KMS-11 (cell line): Measurements from ENCODE around the gene GPR176.

Source experiments
- H2AFZ ChIP-seq: fragments of 200-600 bp; sonication (generic); 2 replicates; pipeline ENCODE4 v1.6.1; 2016; ENCODE audit warnings: antibody characterized with exemption, mixed run types, low read depth
- H3K27ac ChIP-seq: fragments of 200-600 bp; sonication (generic); 2 replicates; pipeline ENCODE4 v1.6.1; 2016; ENCODE audit warnings: mild to moderate bottlenecking, mixed run types
- H3K27me3 ChIP-seq: fragments of 200-600 bp; sonication (generic); 2 replicates; pipeline ENCODE4 v1.6.1; 2017; ENCODE audit warnings: mild to moderate bottlenecking, low read depth, mixed run types, moderate library complexity; ENCODE audit not compliant: insufficient read depth
- H3K36me3 ChIP-seq: fragments of 200-600 bp; sonication (generic); 2 replicates; pipeline ENCODE4 v1.6.1; 2017; ENCODE audit warnings: mild to moderate bottlenecking, mixed run types; ENCODE audit not compliant: insufficient read depth
- H3K4me1 ChIP-seq: fragments of 200-600 bp; sonication (generic); 2 replicates; pipeline ENCODE4 v1.6.1; 2016; ENCODE audit warnings: mild to moderate bottlenecking, low read depth, mixed run types; ENCODE audit not compliant: poor library complexity, severe bottlenecking
- H3K4me2 ChIP-seq: fragments of 200-600 bp; sonication (generic); 2 replicates; pipeline ENCODE4 v1.7.0; 2016; ENCODE audit warnings: mild to moderate bottlenecking, mixed run types
- H3K4me3 ChIP-seq: fragments of 200-600 bp; sonication (generic); IDR thresholded peaks from 2 replicates; pipeline ENCODE4 v1.6.1; 2017; ENCODE audit warnings: low read depth, low read length, mixed read lengths; ENCODE audit not compliant: insufficient read depth
- H3K79me2 ChIP-seq: fragments of 200-600 bp; sonication (generic); 2 replicates; pipeline ENCODE4 v1.6.1; 2016; ENCODE audit warnings: low read depth, mixed run types; ENCODE audit not compliant: insufficient read depth
- H3K9ac ChIP-seq: fragments of 200-600 bp; sonication (generic); 2 replicates; pipeline ENCODE4 v1.6.1; 2016; ENCODE audit warnings: mild to moderate bottlenecking, mixed run types
- H4K20me1 ChIP-seq: fragments of 200-600 bp; sonication (generic); 2 replicates; pipeline ENCODE4 v1.6.1; 2016; ENCODE audit warnings: mild to moderate bottlenecking, mixed run types; ENCODE audit not compliant: insufficient read depth
- TF ChIP-seq, protein P1 (sequence below): fragments of 200-600 bp; sonication (generic); conservative IDR thresholded peaks from 2 replicates; pipeline ENCODE4 v1.6.1; 2017; ENCODE audit warnings: low read depth, mild to moderate bottlenecking, antibody characterized with exemption, low read length, moderate library complexity, mixed read lengths

The GPR176 gene

GRCh38 chr15:39870537-39870936 lies 49.5 kb downstream of the GPR176 start:
- H3K79me2 ChIP-seq, result no peaks in the 10 kb centered on the region
- no peaks in the 10 kb centered on the region for H4K20me1 ChIP-seq
- no peak overlapping the region for H3K4me2 ChIP-seq
- no peaks in the 10 kb centered on the region for H3K4me1 ChIP-seq
- no peak overlapping the region for H2AFZ ChIP-seq
- no peak overlapping the region for H3K27ac ChIP-seq
- no peak overlapping the region for H3K4me3 ChIP-seq
- H3K27me3 ChIP-seq, result no peaks in the 10 kb centered on the region
- H3K36me3 ChIP-seq, result no peaks in the 10 kb centered on the region
- TF ChIP-seq, protein P1, sequence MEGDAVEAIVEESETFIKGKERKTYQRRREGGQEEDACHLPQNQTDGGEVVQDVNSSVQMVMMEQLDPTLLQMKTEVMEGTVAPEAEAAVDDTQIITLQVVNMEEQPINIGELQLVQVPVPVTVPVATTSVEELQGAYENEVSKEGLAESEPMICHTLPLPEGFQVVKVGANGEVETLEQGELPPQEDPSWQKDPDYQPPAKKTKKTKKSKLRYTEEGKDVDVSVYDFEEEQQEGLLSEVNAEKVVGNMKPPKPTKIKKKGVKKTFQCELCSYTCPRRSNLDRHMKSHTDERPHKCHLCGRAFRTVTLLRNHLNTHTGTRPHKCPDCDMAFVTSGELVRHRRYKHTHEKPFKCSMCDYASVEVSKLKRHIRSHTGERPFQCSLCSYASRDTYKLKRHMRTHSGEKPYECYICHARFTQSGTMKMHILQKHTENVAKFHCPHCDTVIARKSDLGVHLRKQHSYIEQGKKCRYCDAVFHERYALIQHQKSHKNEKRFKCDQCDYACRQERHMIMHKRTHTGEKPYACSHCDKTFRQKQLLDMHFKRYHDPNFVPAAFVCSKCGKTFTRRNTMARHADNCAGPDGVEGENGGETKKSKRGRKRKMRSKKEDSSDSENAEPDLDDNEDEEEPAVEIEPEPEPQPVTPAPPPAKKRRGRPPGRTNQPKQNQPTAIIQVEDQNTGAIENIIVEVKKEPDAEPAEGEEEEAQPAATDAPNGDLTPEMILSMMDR, result no peak
- no peak overlapping the region for H3K9ac ChIP-seq

DNA sequence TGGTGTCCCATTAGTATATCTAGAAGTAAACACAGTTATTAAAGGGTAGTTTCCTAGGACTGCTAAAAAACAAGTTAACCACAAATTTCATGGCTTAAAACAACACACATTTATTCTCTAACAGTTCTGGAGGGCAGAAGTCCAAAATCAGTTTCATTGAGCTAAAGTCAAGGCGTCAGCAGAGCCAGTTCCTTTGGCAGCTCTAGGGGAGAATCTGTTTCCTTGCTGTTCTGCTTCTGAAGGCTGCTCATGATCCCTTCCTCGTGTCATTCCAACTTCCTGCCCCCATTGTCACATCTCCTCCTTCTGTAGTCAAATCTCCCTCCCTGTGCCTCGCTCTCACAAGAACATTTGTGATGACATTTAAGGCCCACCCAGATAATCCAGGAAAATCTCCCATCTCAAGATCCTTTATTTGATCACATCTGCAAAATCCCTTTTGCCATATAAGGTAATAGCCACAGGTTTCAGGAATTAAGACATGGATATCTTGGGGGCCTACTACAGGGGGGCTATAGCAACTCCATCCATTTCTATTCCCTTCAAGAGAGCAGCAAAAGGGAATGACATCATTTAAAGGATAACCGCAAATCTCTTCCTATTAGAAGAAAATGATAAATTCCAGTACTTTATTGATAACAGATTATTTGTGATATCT lies 50.1 kb downstream of the GPR176 start:
- no peak overlapping the region for H3K4me2 ChIP-seq
- no peaks in the 10 kb centered on the region for H3K27me3 ChIP-seq
- H3K79me2 ChIP-seq, result no peaks in the 10 kb centered on the region

GRCh38 chr15:39869254-39869653 lies 50.8 kb downstream of the GPR176 start:
- Histone ChIP-seq H3K27ac (no peak overlapping the region), H4K20me1 (no peaks in the 10 kb centered on the region), H3K4me2 (no peak overlapping the region), H2AFZ (no peak overlapping the region), H3K4me3 (no peak overlapping the region), H3K36me3 (no peaks in the 10 kb centered on the region), H3K79me2 (no peaks in the 10 kb centered on the region), H3K4me1 (no peaks in the 10 kb centered on the region), H3K9ac (no peak overlapping the region), H3K27me3 (no peaks in the 10 kb centered on the region)
- TF ChIP-seq, protein P1, result no peak

More for the DNA sequence above, 50.1 kb downstream of the GPR176 start:
- H4K20me1 ChIP-seq, result no peaks in the 10 kb centered on the region
- no peaks in the 10 kb centered on the region for H3K4me1 ChIP-seq
- no peak overlapping the region for H3K4me3 ChIP-seq
- no peaks in the 10 kb centered on the region for H3K36me3 ChIP-seq
- TF ChIP-seq, protein P1, result no peak
- H3K9ac ChIP-seq, result no peak overlapping the region
- H3K27ac ChIP-seq, result no peak overlapping the region
- no peak overlapping the region for H2AFZ ChIP-seq

GRCh38 chr15:39868396-39868795 lies 51.7 kb downstream of the GPR176 start:
- Histone ChIP-seq H3K4me1 (no peaks in the 10 kb centered on the region), H3K79me2 (no peaks in the 10 kb centered on the region), H3K4me2 (no peak overlapping the region), H3K27ac (no peak overlapping the region), H4K20me1 (no peaks in the 10 kb centered on the region), H3K4me3 (no peak overlapping the region), H3K27me3 (no peaks in the 10 kb centered on the region), H3K36me3 (no peaks in the 10 kb centered on the region), H3K9ac (no peak overlapping the region), H2AFZ (no peak overlapping the region)
- TF ChIP-seq, protein P1, result no peak
